Breast epithelium (tissue), 3 donors: ENCODE measurements around the gene ANK2.

Experiments
- POLR2A ChIP-seq: fragments of 450-650 bp; IDR thresholded peaks from one replicate; pipeline ENCODE4 v1.6.1; 2016; ENCODE audit warnings: antibody characterized with exemption, mild to moderate bottlenecking, moderate library complexity
- POLR2AphosphoS5 ChIP-seq, 3 donors: sonication (generic); formaldehyde crosslinking; IDR thresholded peaks; one replicate each; pipeline ENCODE4 v1.6.1; 2017; ENCODE audit warnings: antibody characterized with exemption in 3 of 3

- TF ChIP-seq POLR2A (no peak), POLR2AphosphoS5 (IDR thresholded peaks at IDR 0.05) (no peak)
Measured at GRCh38 chr4:113179091-113179490, 129.6 kb downstream of the ANK2 start.
